Panc1 (cell line): ENCODE measurements around the gene NSDHL. TPM values are rescaled to one million over a fixed set of nuclear protein-coding genes. Genes with fewer than 3 reads are reported as not detected.

ENCODE experiments used
- ATAC-seq: fragments of 200-7000 bp; cut with Tn5 transposase; 2 replicates; pipeline ENCODE4 v1.9.1; 2020; ENCODE audit warnings: mild to moderate bottlenecking, moderate library complexity
- BruUV-seq: library from RNA; stranded (reverse); fragments of 400-500 nt; replicated peaks from 2 replicates; lab custom pipeline; 2021; lab: Mats Ljungman, UMichigan
- CTCF ChIA-PET: fragments of 300-600 bp; sonication (Branson Sonifier 250); formaldehyde crosslinking; loops from one replicate; lab custom pipeline; 2022; ENCODE audit warnings: antibody characterized with exemption; lab: Charles Lee
- POLR2A ChIA-PET: fragments of 300-600 bp; sonication (Branson Sonifier 250); formaldehyde crosslinking; loops from one replicate; lab custom pipeline; 2022; ENCODE audit warnings: antibody characterized with exemption; lab: Charles Lee
- DNase-seq: peaks from one replicate; pipeline ENCODE4 v3.0.0-alpha.2; 2010; ENCODE audit warnings: low read depth, low spot score
- H3K27ac ChIP-seq: 2 replicates; pipeline ENCODE4 v1.5.1; 2011; ENCODE audit warnings: mild to moderate bottlenecking, low read length, inconsistent platforms
- H3K27me3 ChIP-seq: fragments of 200-500 bp; sonication (Bioruptor generic); 2 replicates; pipeline ENCODE4 v1.6.0; 2014; ENCODE audit warnings: low read length, inconsistent platforms; ENCODE audit not compliant: control insufficient read depth, insufficient read depth
- H3K36me3 ChIP-seq: fragments of 200-500 bp; sonication (Bioruptor generic); 2 replicates; pipeline ENCODE4 v1.5.1; 2014; ENCODE audit warnings: inconsistent platforms, mild to moderate bottlenecking, low read length, moderate library complexity; ENCODE audit not compliant: control insufficient read depth, insufficient read depth
- H3K4me1 ChIP-seq: 2 replicates; pipeline ENCODE4 v1.5.1; 2011; ENCODE audit warnings: inconsistent platforms, mild to moderate bottlenecking, low read length, moderate library complexity; ENCODE audit not compliant: control insufficient read depth, insufficient read depth
- H3K4me3 ChIP-seq, 2 experiments: 2 replicates each; pipeline ENCODE4 v1.5.1; 2011 to 2012; ENCODE audit warnings: low read depth in 2 of 2, low read length in 2 of 2, mild to moderate bottlenecking in 2 of 2, inconsistent platforms in 1 of 2, moderate library complexity in 1 of 2
- H3K9me3 ChIP-seq: fragments of 200-500 bp; sonication (Bioruptor generic); 2 replicates; pipeline ENCODE4 v1.5.1; 2014; ENCODE audit warnings: low read depth, mild to moderate bottlenecking, inconsistent platforms, low read length, moderate library complexity; ENCODE audit not compliant: control insufficient read depth, insufficient read depth
- POLR2AphosphoS5 ChIP-seq: IDR thresholded peaks from 2 replicates; pipeline ENCODE4 v1.6.1; 2012; ENCODE audit warnings: mild to moderate bottlenecking, low read depth, low read length, moderate library complexity
- SIN3A ChIP-seq: IDR thresholded peaks from 2 replicates; pipeline ENCODE4 v1.6.1; 2012; ENCODE audit warnings: low read depth, mild to moderate bottlenecking, low read length, moderate library complexity, borderline replicate concordance; ENCODE audit not compliant: insufficient read depth
- TCF7L2 ChIP-seq: IDR thresholded peaks from 2 replicates; pipeline ENCODE4 v1.6.1; 2011; ENCODE audit warnings: mild to moderate bottlenecking, low read depth, low read length, inconsistent platforms
- in situ Hi-C: cut with HindIII; loops from 2 replicates; pipeline ENCODE4 v1.10.0; 2016; ENCODE audit warnings: low sequenced_read_pairs, low pct_unique_long_range_greater_than_20kb
- intact Hi-C: fragments of 100-400 bp; cut with micrococcal nuclease; formaldehyde crosslinking; loops from one replicate; pipeline ENCODE4 v1.10.0; 2022; ENCODE audit not compliant: unreplicated experiment
- total RNA-seq: library from RNA; stranded (reverse); gene quantifications from one replicate; pipeline ENCODE4 v1.2.1, GENCODE V29; 2021; ENCODE audit not compliant: unreplicated experiment
- TF ChIP-seq, protein P1 (sequence below), 2 experiments: IDR thresholded peaks; 2 replicates each; pipeline ENCODE4 v1.6.1; 2011 to 2012; ENCODE audit warnings: low read depth in 2 of 2, control low read depth in 1 of 2, low read length in 1 of 2, mild to moderate bottlenecking in 1 of 2, moderate library complexity in 1 of 2; ENCODE audit not compliant: insufficient read depth in 1 of 2
- TF ChIP-seq, protein P2 (sequence below): fragments of 450-650 bp; IDR thresholded peaks from 2 replicates; pipeline ENCODE4 v1.5.1; 2017; ENCODE audit warnings: mild to moderate bottlenecking

NSDHL gene
- total RNA-seq, 1 experiment from 2014 or later = 75.0 TPM

DNA sequence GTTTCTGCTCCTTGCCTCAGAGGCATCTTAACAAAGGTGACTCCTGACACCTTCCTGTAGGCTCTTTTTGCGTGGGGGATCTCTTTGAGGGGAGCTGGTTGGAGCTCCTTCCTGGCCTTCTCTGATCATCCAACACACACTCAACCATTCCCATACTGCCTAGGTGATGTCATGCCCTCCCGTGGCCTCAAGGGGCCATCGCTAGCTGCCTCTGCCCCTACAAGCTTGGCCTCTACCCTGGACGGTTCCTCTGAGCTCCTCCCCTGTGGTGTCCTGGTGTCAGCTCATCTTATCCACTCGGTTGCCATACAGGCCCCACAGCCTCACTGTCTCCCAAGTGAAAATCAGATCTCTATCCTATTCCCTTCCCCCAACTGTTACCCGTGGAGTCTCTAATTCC, 53.3 kb downstream of the NSDHL start:
- intact Hi-C loops (no loop called here), in situ Hi-C loops (no loop called here)
- ATAC-seq (no peak), DNase-seq (no peak)
- ChIA-PET CTCF (no interaction called here), POLR2A (no interaction called here)
- H3K27me3 ChIP-seq = peaks cover 5% of the 10 kb centered on the region; the same call in 1 of the 2 replicates
- no peak overlapping the region for H3K27ac ChIP-seq
- H3K9me3 ChIP-seq = no peaks in the 10 kb centered on the region
- no peaks in the 10 kb centered on the region; the same call in 1 of the 2 replicates for H3K4me1 ChIP-seq
- no peaks in the 10 kb centered on the region for H3K36me3 ChIP-seq
- TF ChIP-seq SIN3A (no peak), POLR2AphosphoS5 (no peak), TCF7L2 (no peak)
- TF ChIP-seq, protein P1, sequence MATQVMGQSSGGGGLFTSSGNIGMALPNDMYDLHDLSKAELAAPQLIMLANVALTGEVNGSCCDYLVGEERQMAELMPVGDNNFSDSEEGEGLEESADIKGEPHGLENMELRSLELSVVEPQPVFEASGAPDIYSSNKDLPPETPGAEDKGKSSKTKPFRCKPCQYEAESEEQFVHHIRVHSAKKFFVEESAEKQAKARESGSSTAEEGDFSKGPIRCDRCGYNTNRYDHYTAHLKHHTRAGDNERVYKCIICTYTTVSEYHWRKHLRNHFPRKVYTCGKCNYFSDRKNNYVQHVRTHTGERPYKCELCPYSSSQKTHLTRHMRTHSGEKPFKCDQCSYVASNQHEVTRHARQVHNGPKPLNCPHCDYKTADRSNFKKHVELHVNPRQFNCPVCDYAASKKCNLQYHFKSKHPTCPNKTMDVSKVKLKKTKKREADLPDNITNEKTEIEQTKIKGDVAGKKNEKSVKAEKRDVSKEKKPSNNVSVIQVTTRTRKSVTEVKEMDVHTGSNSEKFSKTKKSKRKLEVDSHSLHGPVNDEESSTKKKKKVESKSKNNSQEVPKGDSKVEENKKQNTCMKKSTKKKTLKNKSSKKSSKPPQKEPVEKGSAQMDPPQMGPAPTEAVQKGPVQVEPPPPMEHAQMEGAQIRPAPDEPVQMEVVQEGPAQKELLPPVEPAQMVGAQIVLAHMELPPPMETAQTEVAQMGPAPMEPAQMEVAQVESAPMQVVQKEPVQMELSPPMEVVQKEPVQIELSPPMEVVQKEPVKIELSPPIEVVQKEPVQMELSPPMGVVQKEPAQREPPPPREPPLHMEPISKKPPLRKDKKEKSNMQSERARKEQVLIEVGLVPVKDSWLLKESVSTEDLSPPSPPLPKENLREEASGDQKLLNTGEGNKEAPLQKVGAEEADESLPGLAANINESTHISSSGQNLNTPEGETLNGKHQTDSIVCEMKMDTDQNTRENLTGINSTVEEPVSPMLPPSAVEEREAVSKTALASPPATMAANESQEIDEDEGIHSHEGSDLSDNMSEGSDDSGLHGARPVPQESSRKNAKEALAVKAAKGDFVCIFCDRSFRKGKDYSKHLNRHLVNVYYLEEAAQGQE (IDR thresholded peaks at IDR 0.05; ENCODE audit: insufficient read depth in 1 of 2, low read depth in 2 of 2, low read length in 1 of 2) = no peak
- TF ChIP-seq, protein P2, sequence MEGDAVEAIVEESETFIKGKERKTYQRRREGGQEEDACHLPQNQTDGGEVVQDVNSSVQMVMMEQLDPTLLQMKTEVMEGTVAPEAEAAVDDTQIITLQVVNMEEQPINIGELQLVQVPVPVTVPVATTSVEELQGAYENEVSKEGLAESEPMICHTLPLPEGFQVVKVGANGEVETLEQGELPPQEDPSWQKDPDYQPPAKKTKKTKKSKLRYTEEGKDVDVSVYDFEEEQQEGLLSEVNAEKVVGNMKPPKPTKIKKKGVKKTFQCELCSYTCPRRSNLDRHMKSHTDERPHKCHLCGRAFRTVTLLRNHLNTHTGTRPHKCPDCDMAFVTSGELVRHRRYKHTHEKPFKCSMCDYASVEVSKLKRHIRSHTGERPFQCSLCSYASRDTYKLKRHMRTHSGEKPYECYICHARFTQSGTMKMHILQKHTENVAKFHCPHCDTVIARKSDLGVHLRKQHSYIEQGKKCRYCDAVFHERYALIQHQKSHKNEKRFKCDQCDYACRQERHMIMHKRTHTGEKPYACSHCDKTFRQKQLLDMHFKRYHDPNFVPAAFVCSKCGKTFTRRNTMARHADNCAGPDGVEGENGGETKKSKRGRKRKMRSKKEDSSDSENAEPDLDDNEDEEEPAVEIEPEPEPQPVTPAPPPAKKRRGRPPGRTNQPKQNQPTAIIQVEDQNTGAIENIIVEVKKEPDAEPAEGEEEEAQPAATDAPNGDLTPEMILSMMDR = no peak
- H3K4me3 ChIP-seq = no peak overlapping the region
- BruUV-seq = no TSS peak

DNA sequence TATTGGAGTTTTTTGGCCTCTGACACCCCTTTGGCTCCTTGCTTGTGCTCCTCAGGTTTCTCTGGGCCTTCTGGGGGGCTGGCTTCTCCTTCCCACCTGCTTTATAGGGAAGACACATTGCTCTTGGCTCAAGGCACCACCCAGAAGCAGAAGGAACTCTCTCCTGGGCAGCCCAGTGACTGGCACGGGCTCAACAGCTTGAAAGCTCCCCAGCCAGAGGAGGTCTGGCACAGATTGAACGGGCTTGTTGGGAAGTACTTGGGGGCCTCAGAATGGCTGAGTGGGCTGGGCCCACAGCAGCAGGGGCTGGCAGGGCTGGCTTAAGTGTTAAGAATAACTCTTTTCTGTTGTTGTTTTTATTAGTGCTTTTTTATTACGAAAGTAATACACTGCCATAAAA, 55.9 kb downstream of the NSDHL start:
- TF ChIP-seq, protein P1 (IDR thresholded peaks at IDR 0.05; ENCODE audit: insufficient read depth in 1 of 2, low read depth in 2 of 2, low read length in 1 of 2) = no peak
- TF ChIP-seq, protein P2 = no peak
- no peak for TF ChIP-seq SIN3A
- no peak for TF ChIP-seq TCF7L2
- no peak for TF ChIP-seq POLR2AphosphoS5
- Histone ChIP-seq H3K4me3 (no peak overlapping the region), H3K27ac (no peak overlapping the region), H3K36me3 (no peaks in the 10 kb centered on the region), H3K27me3 (peaks cover 8% of the 10 kb centered on the region), H3K9me3 (no peaks in the 10 kb centered on the region), H3K4me1 (no peaks in the 10 kb centered on the region; the same call in 1 of the 2 replicates)
- ATAC-seq (no peak), DNase-seq (no peak)
- ChIA-PET CTCF (no interaction called here), POLR2A (no interaction called here)
- BruUV-seq = no TSS peak
- in situ Hi-C loops (no loop called here), intact Hi-C loops (no loop called here)
